ENCODE results near the gene CD101. TPM values are rescaled to one million over a fixed set of nuclear protein-coding genes. Genes with fewer than 3 reads are reported as not detected.

The CD101 gene
- total and polyA plus RNA-seq, 2 of the 8 experiments (the other 6 are each of a cell fraction or from before 2014, with no cell fraction given), result 1.1 to 1.2 TPM

- H3K4ac ChIP-seq (replicated peaks; ENCODE audit: insufficient read length, low read depth, low read length), result no peak overlapping the region
- no peak overlapping the region for H3K4me2 ChIP-seq (ENCODE audit: insufficient read depth in 1 of 2, low read depth in 2 of 2, low read length in 2 of 2)
- no peak overlapping the region for H3K14ac ChIP-seq (ENCODE audit: insufficient read length)
- H2AFZ ChIP-seq (ENCODE audit: low read length), result no peak overlapping the region
- H4K20me1 ChIP-seq (replicated peaks in 1 of 2; ENCODE audit: control insufficient read depth in 1 of 2, insufficient read depth in 2 of 2, low read length in 2 of 2), result no peaks in the 10 kb centered on the region
- no peak overlapping the region for H3K27ac ChIP-seq (ENCODE audit: low read depth, low read length)
- FAIRE-seq (no peak), DNase-seq (ENCODE audit: low read depth in 1 of 2, low spot score in 2 of 2) (no peak)
- H3K9ac ChIP-seq (replicated peaks in 1 of 4; ENCODE audit: extremely low read depth in 1 of 4, low read depth in 3 of 4, low read length in 3 of 4), result no peak overlapping the region
- POLR2A ChIA-PET (ENCODE audit: partially characterized antibody), result interaction anchor here (1.1 kb wide), 1 partner anchor 28 kb away, joined by 3 read pairs; no protein-coding TSS in a partner anchor
- WGBS, 2 experiments (ENCODE audit: extremely low coverage in 1 of 2, insufficient coverage in 1 of 2, insufficient read length in 1 of 2, insufficient replicate concordance in 2 of 2, low coverage in 1 of 2, low lambda C conversion rate in 2 of 2, missing lambda C conversion rate in 1 of 2), result 88% methylated on average over 2 of the region's 2 CpGs; no CpG with 5 or more reads in 1 of the 2 experiments
- H4K8ac ChIP-seq (ENCODE audit: extremely low read depth, insufficient read depth, low read length), result no peak overlapping the region
- H2BK20ac ChIP-seq (ENCODE audit: low read length), result no peak overlapping the region
- no peak overlapping the region for H2BK15ac ChIP-seq (ENCODE audit: low read length)
- peaks cover 0 to 4% (median 0%) of the 10 kb centered on the region in 4 experiments; a peak in 1 of 7 replicates for H3K4me1 ChIP-seq (replicated peaks in 1 of 4; ENCODE audit: control insufficient read depth in 3 of 4, insufficient read depth in 4 of 4, low read length in 3 of 4)
- no peak overlapping the region for H2BK12ac ChIP-seq (ENCODE audit: low read depth, low read length)
- no peak overlapping the region for H4K5ac ChIP-seq (ENCODE audit: insufficient read length, low read depth, low read length)
- H4K91ac ChIP-seq (replicated peaks; ENCODE audit: insufficient read length, low read length), result no peak overlapping the region
- H3K79me2 ChIP-seq (ENCODE audit: control insufficient read depth in 1 of 2, insufficient read depth in 2 of 2, low read length in 2 of 2), result no peaks in the 10 kb centered on the region
- 0 out of 8 replicates have a peak, but pooled peaks cover 0 to 2% (median 0%) of the 10 kb centered on the region in 4 experiments for H3K36me3 ChIP-seq (ENCODE audit: control insufficient read depth in 2 of 4, insufficient read depth in 4 of 4, low read length in 3 of 4)
- H2BK5ac ChIP-seq (ENCODE audit: low read depth, low read length), result no peak overlapping the region
- CTCF ChIA-PET (ENCODE audit: partially characterized antibody), result no interaction called here
- H2AK5ac ChIP-seq (ENCODE audit: low read depth, low read length), result no peak overlapping the region
- H3K9me3 ChIP-seq (ENCODE audit: insufficient read depth in 2 of 2, low read depth in 1 of 2, low read length in 1 of 2), result 0 out of 4 replicates have a peak, but pooled peaks cover 0 to 3% of the 10 kb centered on the region in 2 experiments
- no peaks in the 10 kb centered on the region for H3K79me1 ChIP-seq (ENCODE audit: low read depth, low read length)
- H3K23ac ChIP-seq (ENCODE audit: insufficient read length), result no peak overlapping the region
- H3K4me3 ChIP-seq (ENCODE audit: extremely low read depth in 1 of 4, insufficient read depth in 2 of 4, low read depth in 3 of 4, low read length in 4 of 4), result no peak overlapping the region
- no peak overlapping the region for H3K56ac ChIP-seq (replicated peaks; ENCODE audit: insufficient read length, low read depth, low read length)
- H2BK120ac ChIP-seq (replicated peaks; ENCODE audit: low read depth, low read length), result no peak overlapping the region
- H3K23me2 ChIP-seq (ENCODE audit: low read depth, low read length), result no peaks in the 10 kb centered on the region
- H3K18ac ChIP-seq (ENCODE audit: extremely low read depth, low read length), result no peak overlapping the region
- no peak for TF ChIP-seq CEBPB (IDR thresholded peaks at IDR 0.05; ENCODE audit: low read depth, low read length)
- no peak for TF ChIP-seq SIX5 (IDR thresholded peaks at IDR 0.05; ENCODE audit: low read depth, low read length)
- no peak for TF ChIP-seq NANOG (IDR thresholded peaks at IDR 0.05; ENCODE audit: insufficient read depth, low read depth, low read length, poor library complexity, severe bottlenecking)
- no peaks in the 10 kb centered on the region for H3K27me3 ChIP-seq (replicated peaks in 1 of 4; ENCODE audit: control insufficient read depth in 3 of 4, extremely low read depth in 1 of 4, insufficient read depth in 3 of 4, low read length in 3 of 4)
Measured at GRCh38 chr1:116991171-116991845, 10.3 kb upstream of the CD101 start.
